DOHH2 (cell line): Measurements from ENCODE around the gene LCP2.

Experiments used
- H3F3A ChIP-seq: fragments of 200-600 bp; sonication (generic), shearing (Covaris generic); 2 replicates; pipeline ENCODE4 v1.6.0; 2016; ENCODE audit warnings: antibody characterized with exemption, mild to moderate bottlenecking; ENCODE audit not compliant: control insufficient read depth, insufficient read depth
- H3K27ac ChIP-seq: fragments of 200-600 bp; sonication (generic); 2 replicates; pipeline ENCODE4 v1.5.1; 2014; ENCODE audit warnings: low read depth, mild to moderate bottlenecking, low read length, moderate library complexity
- H3K27me3 ChIP-seq: fragments of 200-600 bp; sonication (generic); 2 replicates; pipeline ENCODE4 v1.6.1; 2014; ENCODE audit warnings: mild to moderate bottlenecking, low read length, mixed read lengths; ENCODE audit not compliant: control insufficient read depth
- H3K36me3 ChIP-seq: fragments of 200-600 bp; sonication (generic); 2 replicates; pipeline ENCODE4 v1.6.1; 2014; ENCODE audit warnings: mild to moderate bottlenecking, low read length, moderate library complexity, mixed read lengths; ENCODE audit not compliant: control insufficient read depth
- H3K4me1 ChIP-seq: fragments of 200-600 bp; sonication (generic); 2 replicates; pipeline ENCODE4 v1.6.1; 2014; ENCODE audit warnings: mild to moderate bottlenecking, low read length, mixed read lengths; ENCODE audit not compliant: control insufficient read depth
- H3K4me2 ChIP-seq: fragments of 200-600 bp; sonication (generic); 2 replicates; pipeline ENCODE4 v1.6.0; 2014; ENCODE audit warnings: mild to moderate bottlenecking, low read length, moderate library complexity
- H3K4me3 ChIP-seq: fragments of 200-600 bp; sonication (generic); 2 replicates; pipeline ENCODE4 v1.5.1; 2014; ENCODE audit warnings: mild to moderate bottlenecking, low read length, mixed read lengths
- H3K79me2 ChIP-seq: fragments of 200-600 bp; sonication (generic); 2 replicates; pipeline ENCODE4 v1.6.1; 2014; ENCODE audit warnings: mild to moderate bottlenecking, low read length, mixed read lengths; ENCODE audit not compliant: control insufficient read depth
- H3K9me2 ChIP-seq: fragments of 200-600 bp; sonication (generic); replicated peaks from 2 replicates; pipeline ENCODE4 v1.6.1; 2014; ENCODE audit warnings: mild to moderate bottlenecking, low read length, mixed read lengths; ENCODE audit not compliant: control insufficient read depth
- H3K9me3 ChIP-seq: fragments of 200-600 bp; sonication (generic); 2 replicates; pipeline ENCODE4 v1.6.1; 2014; ENCODE audit warnings: antibody characterized with exemption, low read length, mixed read lengths; ENCODE audit not compliant: control insufficient read depth, insufficient read depth
- H4K20me1 ChIP-seq: fragments of 200-600 bp; sonication (generic); 2 replicates; pipeline ENCODE4 v1.6.0; 2014; ENCODE audit warnings: low read depth, mild to moderate bottlenecking, antibody characterized with exemption, low read length, moderate library complexity; ENCODE audit not compliant: control insufficient read depth, insufficient read depth
- EZH2phosphoT487 ChIP-seq: fragments of 200-600 bp; sonication (generic); IDR thresholded peaks from 2 replicates; pipeline ENCODE4 v1.6.1; 2017; ENCODE audit warnings: borderline replicate concordance, mild to moderate bottlenecking, antibody characterized with exemption, low read length, moderate library complexity, mixed read lengths
- TF ChIP-seq, protein P1 (sequence below): fragments of 200-600 bp; sonication (generic); IDR thresholded peaks from one replicate; pipeline ENCODE4 v1.5.1; 2014; ENCODE audit warnings: antibody characterized with exemption, mild to moderate bottlenecking, low read depth, low read length; ENCODE audit not compliant: poor library complexity, severe bottlenecking

LCP2 gene

DNA sequence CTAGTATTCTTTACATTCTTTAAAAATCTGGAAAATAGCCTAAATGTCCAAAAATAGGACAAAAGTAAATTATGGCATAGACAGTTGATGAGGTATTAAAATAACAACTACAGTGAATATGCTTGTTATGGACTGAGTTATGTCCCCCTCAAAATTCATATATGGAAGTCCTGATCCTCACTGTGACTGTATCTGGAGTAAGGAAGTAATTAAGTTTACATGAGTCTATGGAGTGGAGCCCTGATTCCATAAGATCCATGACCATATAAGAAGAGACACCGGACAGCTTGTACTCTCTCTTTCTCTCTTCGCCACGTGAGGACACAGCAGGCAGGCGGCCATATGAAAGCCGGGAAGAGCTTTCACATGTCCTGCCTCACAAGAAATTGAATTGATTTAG is 93.4 kb downstream of the LCP2 start:
- Histone ChIP-seq H3K27ac (no peak overlapping the region), H3K9me2 (no peaks in the 10 kb centered on the region), H3F3A (no peaks in the 10 kb centered on the region), H3K27me3 (peaks cover 37% of the 10 kb centered on the region), H3K79me2 (no peaks in the 10 kb centered on the region), H3K9me3 (no peaks in the 10 kb centered on the region), H3K4me3 (no peak overlapping the region), H3K4me1 (no peaks in the 10 kb centered on the region), H4K20me1 (no peaks in the 10 kb centered on the region), H3K36me3 (no peaks in the 10 kb centered on the region), H3K4me2 (no peak overlapping the region)
- TF ChIP-seq EZH2phosphoT487, result no peak
- TF ChIP-seq, protein P1, sequence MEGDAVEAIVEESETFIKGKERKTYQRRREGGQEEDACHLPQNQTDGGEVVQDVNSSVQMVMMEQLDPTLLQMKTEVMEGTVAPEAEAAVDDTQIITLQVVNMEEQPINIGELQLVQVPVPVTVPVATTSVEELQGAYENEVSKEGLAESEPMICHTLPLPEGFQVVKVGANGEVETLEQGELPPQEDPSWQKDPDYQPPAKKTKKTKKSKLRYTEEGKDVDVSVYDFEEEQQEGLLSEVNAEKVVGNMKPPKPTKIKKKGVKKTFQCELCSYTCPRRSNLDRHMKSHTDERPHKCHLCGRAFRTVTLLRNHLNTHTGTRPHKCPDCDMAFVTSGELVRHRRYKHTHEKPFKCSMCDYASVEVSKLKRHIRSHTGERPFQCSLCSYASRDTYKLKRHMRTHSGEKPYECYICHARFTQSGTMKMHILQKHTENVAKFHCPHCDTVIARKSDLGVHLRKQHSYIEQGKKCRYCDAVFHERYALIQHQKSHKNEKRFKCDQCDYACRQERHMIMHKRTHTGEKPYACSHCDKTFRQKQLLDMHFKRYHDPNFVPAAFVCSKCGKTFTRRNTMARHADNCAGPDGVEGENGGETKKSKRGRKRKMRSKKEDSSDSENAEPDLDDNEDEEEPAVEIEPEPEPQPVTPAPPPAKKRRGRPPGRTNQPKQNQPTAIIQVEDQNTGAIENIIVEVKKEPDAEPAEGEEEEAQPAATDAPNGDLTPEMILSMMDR, result no peak

DNA sequence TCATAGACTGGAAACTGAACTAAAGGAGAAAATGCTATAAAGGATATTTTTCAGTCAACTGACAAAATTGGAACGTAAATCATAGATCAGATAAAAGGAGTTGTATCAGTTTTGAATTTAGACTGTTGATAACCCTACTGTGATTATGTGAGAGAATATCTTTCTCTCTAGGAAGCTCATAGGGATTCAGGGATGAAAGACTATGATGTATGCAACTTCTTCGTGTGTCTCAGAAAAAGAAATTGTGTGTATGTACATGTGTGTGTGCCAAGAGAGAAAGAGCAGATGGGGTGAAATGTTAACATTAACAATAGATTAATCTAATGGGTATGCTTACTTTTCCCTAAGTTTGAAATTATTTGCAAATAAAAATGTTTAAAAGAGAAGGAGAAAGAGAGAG is 95.5 kb downstream of the LCP2 start:
- H3K9me2 ChIP-seq, result no peaks in the 10 kb centered on the region
- H3K4me1 ChIP-seq, result no peaks in the 10 kb centered on the region
- peaks cover 25% of the 10 kb centered on the region for H3K27me3 ChIP-seq
- H3K4me2 ChIP-seq, result no peak overlapping the region
- no peak overlapping the region for H3K4me3 ChIP-seq
- TF ChIP-seq, protein P1, result no peak
- no peak for TF ChIP-seq EZH2phosphoT487
- H4K20me1 ChIP-seq, result no peaks in the 10 kb centered on the region
- H3F3A ChIP-seq, result no peaks in the 10 kb centered on the region
- no peaks in the 10 kb centered on the region for H3K9me3 ChIP-seq
- H3K36me3 ChIP-seq, result no peaks in the 10 kb centered on the region
- no peak overlapping the region for H3K27ac ChIP-seq
- H3K79me2 ChIP-seq, result no peaks in the 10 kb centered on the region

GRCh38 chr5:170201311-170201710 is 96.3 kb downstream of the LCP2 start:
- Histone ChIP-seq H3K4me1 (no peaks in the 10 kb centered on the region), H3K4me2 (no peak overlapping the region), H3K27me3 (peaks cover 20% of the 10 kb centered on the region), H3K79me2 (no peaks in the 10 kb centered on the region), H3K36me3 (no peaks in the 10 kb centered on the region), H3K9me3 (no peaks in the 10 kb centered on the region), H3K27ac (no peak overlapping the region), H3K9me2 (no peaks in the 10 kb centered on the region), H3K4me3 (no peak overlapping the region), H4K20me1 (no peaks in the 10 kb centered on the region), H3F3A (no peaks in the 10 kb centered on the region)
- TF ChIP-seq EZH2phosphoT487, result no peak
- TF ChIP-seq, protein P1, result no peak

- Histone ChIP-seq H3K9me3 (no peaks in the 10 kb centered on the region), H3K4me3 (no peak overlapping the region), H3K4me1 (no peaks in the 10 kb centered on the region), H3K4me2 (no peak overlapping the region), H3K27ac (no peak overlapping the region), H3K9me2 (no peaks in the 10 kb centered on the region), H3K36me3 (no peaks in the 10 kb centered on the region), H3K79me2 (no peaks in the 10 kb centered on the region), H4K20me1 (no peaks in the 10 kb centered on the region), H3F3A (no peaks in the 10 kb centered on the region), H3K27me3 (peaks cover 16% of the 10 kb centered on the region)
- no peak for TF ChIP-seq EZH2phosphoT487
- TF ChIP-seq, protein P1, result no peak
Observed at GRCh38 chr5:170200876-170201275, 96.7 kb downstream of the LCP2 start.
